H1 (cell line): Measurements from ENCODE around the gene SPDEF. TPM values are rescaled to one million over a fixed set of nuclear protein-coding genes. Genes with fewer than 3 reads are reported as not detected.

Experiments used
- HDAC6 ChIP-seq: IDR thresholded peaks from one replicate; pipeline ENCODE4 v1.7.1; 2012; ENCODE audit warnings: low read depth, mild to moderate bottlenecking, inconsistent platforms, low read length, moderate library complexity
- KDM5A ChIP-seq: fragments of 200-600 bp; IDR thresholded peaks from 2 replicates; pipeline ENCODE4 v1.7.1; 2012; ENCODE audit warnings: mild to moderate bottlenecking, low read length, inconsistent platforms, mixed read lengths
- SIX5 ChIP-seq: IDR thresholded peaks from 2 replicates; pipeline ENCODE4 v1.6.1; 2011; ENCODE audit warnings: mild to moderate bottlenecking, low read depth, low read length
- polyA plus RNA-seq, 7 experiments: library from polyadenylated mRNA; depleted of rRNA in 3 of 7; stranded (reverse) in 5 of 7; unstranded in 2 of 7; fragments of >200 nt in 5 of 7; fragments of 200-250 nt in 2 of 7; gene quantifications; 1 replicate in 5 of 7; 2 replicates in 1 of 7; 4 replicates in 1 of 7; pipeline versions ENCODE4 v1.2.1 to v1.2.3, GENCODE V29; 2011 to 2013; ENCODE audit warnings: missing spikeins in 2 of 7, mixed read lengths in 2 of 7
- total RNA-seq: library from RNA; stranded (reverse); fragmentation: NEBNext Ultra II Directional; extraction: Animal tissue kit (Norgen Biotek cat#: 25700); gene quantifications from 2 replicates; pipeline ENCODE4 v1.2.1, GENCODE V29; 2021

Gene SPDEF
- total and polyA plus RNA-seq, 2 of the 8 experiments (the other 6 are each of a cell fraction or from before 2014, with no cell fraction given), result 0.15 to 0.30 TPM

DNA sequence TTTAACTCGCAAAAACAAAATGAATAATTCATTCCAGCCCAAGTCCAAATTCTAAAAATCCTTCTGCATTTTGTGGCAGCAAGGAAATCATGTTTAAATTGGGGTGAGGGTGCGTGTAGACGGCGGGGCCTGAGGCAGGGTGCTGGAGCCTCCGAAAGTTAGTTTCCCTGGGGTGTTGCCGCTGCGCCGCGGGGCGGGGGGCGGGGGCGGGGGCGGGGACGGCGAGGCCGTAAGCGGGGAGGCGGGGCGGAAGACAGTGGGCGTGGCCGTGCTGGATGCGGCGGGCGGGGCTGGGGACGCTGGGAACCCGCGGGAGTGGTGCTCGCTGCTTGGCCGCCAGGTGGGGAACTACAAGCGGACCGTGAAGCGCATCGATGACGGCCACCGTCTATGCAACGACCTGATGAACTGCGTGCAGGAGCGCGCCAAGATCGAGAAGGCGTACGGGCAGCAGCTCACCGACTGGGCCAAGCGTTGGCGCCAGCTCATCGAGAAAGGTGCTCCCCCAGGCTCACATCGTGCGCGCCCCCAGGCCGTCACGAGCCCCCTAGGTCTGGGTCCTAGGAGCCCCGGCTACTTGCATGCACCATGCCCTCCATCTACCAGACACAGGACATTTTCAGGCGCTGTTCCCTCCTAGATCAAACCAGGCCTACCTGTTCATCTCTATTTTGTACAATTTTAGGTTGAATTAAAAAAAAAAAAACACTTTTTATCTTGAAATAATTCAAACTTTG is 29.0 kb downstream of the SPDEF start (continued):
- no peak for TF ChIP-seq HDAC6
- TF ChIP-seq SIX5, result no peak
- no peak for TF ChIP-seq KDM5A
